ENCODE results near the gene RETREG1.

RETREG1 gene

DNA sequence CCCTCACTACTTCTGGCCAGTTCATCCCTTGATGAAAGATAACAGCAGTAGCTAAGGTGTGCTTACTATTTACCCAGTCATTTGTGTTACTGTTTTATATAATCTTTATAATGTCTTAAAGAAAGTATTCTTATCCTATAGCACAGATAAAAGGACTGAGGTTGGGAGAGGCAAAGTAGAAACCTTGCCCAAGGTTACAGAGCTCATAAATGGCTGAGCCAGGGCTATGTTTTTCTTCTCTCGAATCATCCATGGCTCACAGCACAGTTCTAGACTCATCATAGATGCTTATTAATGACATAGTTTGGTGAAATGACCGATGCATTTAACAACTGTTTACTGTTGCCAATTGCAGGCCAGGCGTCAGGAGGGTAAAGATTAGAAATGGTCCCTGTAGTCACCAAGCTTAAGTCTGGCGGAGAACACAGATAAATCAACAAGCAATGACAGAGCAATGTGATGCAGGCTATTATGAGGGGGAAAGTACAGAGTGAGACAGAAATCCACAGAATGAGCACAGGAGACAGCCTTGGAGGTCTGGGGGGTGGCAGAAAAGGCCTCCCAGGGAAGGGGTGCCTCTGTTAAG is 85.6 kb downstream of the RETREG1 start:
- Histone ChIP-seq H3K27ac (no peak overlapping the region), H3K4me3 (ENCODE audit: low read depth, low read length) (no peak overlapping the region), H3K36me3 (replicated peaks) (no peaks in the 10 kb centered on the region), H3K27me3 (replicated peaks) (no peaks in the 10 kb centered on the region)
- TF ChIP-seq, protein P1, sequence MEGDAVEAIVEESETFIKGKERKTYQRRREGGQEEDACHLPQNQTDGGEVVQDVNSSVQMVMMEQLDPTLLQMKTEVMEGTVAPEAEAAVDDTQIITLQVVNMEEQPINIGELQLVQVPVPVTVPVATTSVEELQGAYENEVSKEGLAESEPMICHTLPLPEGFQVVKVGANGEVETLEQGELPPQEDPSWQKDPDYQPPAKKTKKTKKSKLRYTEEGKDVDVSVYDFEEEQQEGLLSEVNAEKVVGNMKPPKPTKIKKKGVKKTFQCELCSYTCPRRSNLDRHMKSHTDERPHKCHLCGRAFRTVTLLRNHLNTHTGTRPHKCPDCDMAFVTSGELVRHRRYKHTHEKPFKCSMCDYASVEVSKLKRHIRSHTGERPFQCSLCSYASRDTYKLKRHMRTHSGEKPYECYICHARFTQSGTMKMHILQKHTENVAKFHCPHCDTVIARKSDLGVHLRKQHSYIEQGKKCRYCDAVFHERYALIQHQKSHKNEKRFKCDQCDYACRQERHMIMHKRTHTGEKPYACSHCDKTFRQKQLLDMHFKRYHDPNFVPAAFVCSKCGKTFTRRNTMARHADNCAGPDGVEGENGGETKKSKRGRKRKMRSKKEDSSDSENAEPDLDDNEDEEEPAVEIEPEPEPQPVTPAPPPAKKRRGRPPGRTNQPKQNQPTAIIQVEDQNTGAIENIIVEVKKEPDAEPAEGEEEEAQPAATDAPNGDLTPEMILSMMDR (IDR thresholded peaks at IDR 0.05; ENCODE audit: low read depth, low read length, missing control alignments), result no peak
- in situ Hi-C loops (cut with HindIII; ENCODE audit: low pct_ligation_motif_present, low sequenced_read_pairs), result no loop called here
- DNase-seq, result no peak

DNA sequence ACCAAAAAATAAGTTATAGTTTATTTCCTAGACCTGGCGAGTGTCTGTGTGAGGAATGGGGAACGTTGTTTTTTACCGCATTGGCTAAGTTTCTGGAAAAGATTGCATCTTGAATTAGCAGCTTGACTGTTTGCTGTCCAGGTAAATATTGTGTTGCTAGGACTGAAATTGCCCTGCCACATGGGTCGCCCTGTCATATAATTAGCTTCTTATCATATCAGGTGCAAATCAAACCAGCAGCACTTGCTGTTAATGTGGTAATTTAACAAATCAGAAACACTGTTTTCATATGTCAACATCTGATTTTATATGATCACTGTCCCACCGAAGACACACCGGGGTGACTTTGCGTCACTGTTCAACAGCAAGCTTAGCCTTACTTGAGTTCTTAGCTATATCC is 87.5 kb downstream of the RETREG1 start:
- Histone ChIP-seq H3K36me3 (replicated peaks) (no peaks in the 10 kb centered on the region), H3K27ac (no peak overlapping the region), H3K4me3 (ENCODE audit: low read depth, low read length) (no peak overlapping the region), H3K27me3 (replicated peaks) (no peaks in the 10 kb centered on the region)
- TF ChIP-seq, protein P1 (IDR thresholded peaks at IDR 0.05; ENCODE audit: low read depth, low read length, missing control alignments), result no peak
- in situ Hi-C loops (cut with HindIII; ENCODE audit: low pct_ligation_motif_present, low sequenced_read_pairs), result no loop called here
- no peak for DNase-seq

DNA sequence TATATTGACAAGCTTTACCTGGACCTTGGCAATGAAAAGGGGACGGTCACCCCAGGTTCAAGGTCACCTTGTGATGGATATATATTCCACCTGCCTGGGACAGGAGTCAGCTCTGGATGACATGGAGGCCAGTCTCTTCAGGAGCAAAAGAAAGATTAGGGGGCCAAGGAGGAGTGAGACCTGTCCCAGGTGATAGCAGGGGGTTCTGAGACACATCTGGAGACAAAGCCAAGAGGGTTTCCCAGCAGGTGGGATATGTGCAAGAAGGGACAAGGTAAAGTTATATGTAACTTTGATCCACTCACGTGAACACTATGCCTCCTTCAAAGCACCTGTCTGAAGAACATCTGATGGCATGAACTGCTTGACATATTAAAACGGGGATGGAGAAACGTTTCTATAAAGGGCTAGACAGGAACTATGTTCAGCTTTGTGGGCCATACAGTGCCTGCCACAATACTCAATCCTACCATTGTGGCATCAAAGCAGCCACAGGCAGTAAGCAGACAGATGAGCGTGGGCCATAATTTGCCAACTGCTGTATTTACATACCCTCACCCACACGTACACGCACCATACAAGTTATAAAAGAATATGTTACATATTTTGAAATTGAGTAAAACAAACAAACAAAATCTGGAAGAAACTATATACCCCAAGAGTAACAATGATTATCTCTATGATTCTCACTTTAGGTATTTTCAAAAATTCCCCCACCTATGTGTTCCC is 88.3 kb downstream of the RETREG1 start:
- no peaks in the 10 kb centered on the region for H3K36me3 ChIP-seq (replicated peaks)
- in situ Hi-C loops (cut with HindIII; ENCODE audit: low pct_ligation_motif_present, low sequenced_read_pairs), result no loop called here

DNA sequence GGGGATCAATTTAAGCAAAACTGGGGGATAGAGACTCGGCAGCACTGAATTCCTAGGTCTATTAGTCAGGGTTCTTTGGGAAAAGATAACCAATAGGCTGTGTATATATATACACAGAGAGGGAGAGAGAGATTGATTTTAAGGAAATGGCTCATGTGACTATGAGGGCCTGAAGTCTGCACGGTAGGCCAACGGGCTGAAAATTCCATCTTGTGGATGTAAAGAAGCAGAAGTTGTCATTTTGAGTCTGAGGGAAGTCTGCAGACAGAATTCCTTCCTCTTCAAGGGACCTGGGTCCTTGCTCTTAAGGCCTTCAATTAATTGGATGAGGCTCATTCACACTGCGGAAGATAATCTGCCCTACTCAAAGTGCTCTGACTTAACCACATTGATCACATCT is 91.1 kb downstream of the RETREG1 start:
- in situ Hi-C loops (cut with HindIII; ENCODE audit: low pct_ligation_motif_present, low sequenced_read_pairs), result no loop called here
- TF ChIP-seq, protein P1 (IDR thresholded peaks at IDR 0.05; ENCODE audit: low read depth, low read length, missing control alignments), result no peak
- no peaks in the 10 kb centered on the region for H3K27me3 ChIP-seq (replicated peaks)
- no peak overlapping the region for H3K4me3 ChIP-seq (ENCODE audit: low read depth, low read length)
- no peak for DNase-seq
- H3K27ac ChIP-seq, result no peak overlapping the region
- H3K36me3 ChIP-seq (replicated peaks), result no peaks in the 10 kb centered on the region

More for the DNA sequence above, 88.3 kb downstream of the RETREG1 start:
- no peak overlapping the region for H3K4me3 ChIP-seq (ENCODE audit: low read depth, low read length)
- H3K27ac ChIP-seq, result no peak overlapping the region
- TF ChIP-seq, protein P1 (IDR thresholded peaks at IDR 0.05; ENCODE audit: low read depth, low read length, missing control alignments), result no peak
- no peaks in the 10 kb centered on the region for H3K27me3 ChIP-seq (replicated peaks)
- DNase-seq, result no peak

DNA sequence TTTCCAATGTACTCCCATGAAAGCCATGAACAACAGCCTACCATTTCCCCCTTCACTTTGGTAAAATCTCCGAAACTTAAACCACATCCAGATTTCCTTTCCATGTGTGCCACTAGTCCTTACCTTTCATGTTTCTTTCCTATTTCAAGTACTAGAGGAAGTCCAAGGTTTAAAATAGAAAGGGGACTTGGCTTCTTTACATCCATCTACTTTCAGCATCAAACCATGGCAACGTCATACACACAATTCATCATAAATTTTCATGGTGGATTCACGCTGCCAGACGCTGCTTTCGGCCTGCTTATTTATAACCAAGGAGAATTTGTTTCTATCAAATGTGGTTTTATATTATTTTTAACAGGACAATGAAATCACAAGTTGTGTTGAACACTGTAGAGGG is 92.5 kb downstream of the RETREG1 start:
- no peak for DNase-seq
- no peaks in the 10 kb centered on the region for H3K36me3 ChIP-seq (replicated peaks)
- in situ Hi-C loops (cut with HindIII; ENCODE audit: low pct_ligation_motif_present, low sequenced_read_pairs), result no loop called here
- TF ChIP-seq, protein P1 (IDR thresholded peaks at IDR 0.05; ENCODE audit: low read depth, low read length, missing control alignments), result no peak
- H3K4me3 ChIP-seq (ENCODE audit: low read depth, low read length), result no peak overlapping the region
- H3K27ac ChIP-seq, result no peak overlapping the region
- no peaks in the 10 kb centered on the region for H3K27me3 ChIP-seq (replicated peaks)
